WTC11 (cell line): ENCODE data around the gene OCA2. TPM values are rescaled to one million over a fixed set of nuclear protein-coding genes. Genes with fewer than 3 reads are reported as not detected.

Experiments used
- ATAC-seq: fragments of 200-7000 bp; cut with Tn5 transposase; 2 replicates; pipeline ENCODE4 v1.10.0; 2021; ENCODE audit warnings: mild to moderate bottlenecking, moderate library complexity
- CTCF ChIA-PET: fragments of 300-600 bp; sonication (Branson Sonifier 250); formaldehyde crosslinking; loops from one replicate; lab custom pipeline; 2021; ENCODE audit warnings: antibody characterized with exemption; lab: Charles Lee
- POLR2A ChIA-PET: fragments of 350-600 bp; sonication (Branson Sonifier 250); formaldehyde crosslinking; loops from one replicate; lab custom pipeline; 2021; ENCODE audit warnings: antibody characterized with exemption; lab: Charles Lee
- DNase-seq: peaks from one replicate; pipeline ENCODE4 v3.0.0; 2021; ENCODE audit warnings: low spot score
- H3K27ac Mint-ChIP-seq: 2 replicates; pipeline ENCODE4 v1.8.0; 2021; ENCODE audit warnings: mixed read lengths
- H3K27me3 Mint-ChIP-seq: 2 replicates; pipeline ENCODE4 v1.8.0; 2021; ENCODE audit warnings: low read depth, mild to moderate bottlenecking, moderate library complexity, mixed read lengths
- H3K36me3 Mint-ChIP-seq: 2 replicates; pipeline ENCODE4 v1.8.0; 2021; ENCODE audit warnings: mixed read lengths
- H3K4me1 Mint-ChIP-seq: 2 replicates; pipeline ENCODE4 v1.8.0; 2022; ENCODE audit warnings: mixed read lengths
- H3K4me3 Mint-ChIP-seq: 2 replicates; pipeline ENCODE4 v1.8.0; 2021; ENCODE audit warnings: mild to moderate bottlenecking, moderate library complexity, mixed read lengths
- H3K9me3 Mint-ChIP-seq: 2 replicates; pipeline ENCODE4 v1.8.0; 2021; ENCODE audit warnings: mixed read lengths
- CREB1 ChIP-seq: sonication (generic); formaldehyde crosslinking; IDR thresholded peaks from 2 replicates; pipeline ENCODE4 v1.8.0; 2023; ENCODE audit warnings: mild to moderate bottlenecking, missing genetic modification reagents
- CREM ChIP-seq: sonication (generic); formaldehyde crosslinking; IDR thresholded peaks from 2 replicates; pipeline ENCODE4 v1.8.1; 2022; ENCODE audit warnings: mild to moderate bottlenecking, missing genetic modification reagents, moderate library complexity
- FOXK1 ChIP-seq: sonication (generic); formaldehyde crosslinking; IDR thresholded peaks from 2 replicates; pipeline ENCODE4 v1.8.0; 2022; ENCODE audit warnings: mild to moderate bottlenecking, moderate library complexity, missing genetic modification reagents
- PRRX2 ChIP-seq: fragments of 250-450 bp; sonication (Bioruptor Pico); IDR thresholded peaks from 2 replicates; pipeline ENCODE4 v1.8.0; 2021; ENCODE audit warnings: mild to moderate bottlenecking
- ZBTB21 ChIP-seq: sonication (generic); formaldehyde crosslinking; IDR thresholded peaks from 2 replicates; pipeline ENCODE4 v1.8.1; 2023; ENCODE audit warnings: mild to moderate bottlenecking, missing genetic modification reagents, borderline replicate concordance
- ZNF138 ChIP-seq: sonication (generic); formaldehyde crosslinking; conservative IDR thresholded peaks from 2 replicates; pipeline ENCODE4 v1.8.1; 2022; ENCODE audit warnings: mild to moderate bottlenecking, moderate library complexity, missing genetic modification reagents
- ZNF219 ChIP-seq: sonication (generic); formaldehyde crosslinking; IDR thresholded peaks from 2 replicates; pipeline ENCODE4 v1.8.0; 2023; ENCODE audit warnings: missing genetic modification reagents, mild to moderate bottlenecking, borderline replicate concordance
- ZNF317 ChIP-seq: sonication (generic); formaldehyde crosslinking; IDR thresholded peaks from 2 replicates; pipeline ENCODE4 v1.8.1; 2023; ENCODE audit warnings: low read depth, mild to moderate bottlenecking, moderate library complexity, missing genetic modification reagents, borderline replicate concordance
- ZNF416 ChIP-seq: fragments of 250-450 bp; sonication (Bioruptor Pico); IDR thresholded peaks from 2 replicates; pipeline ENCODE4 v1.9.0; 2021; ENCODE audit warnings: mild to moderate bottlenecking, inconsistent platforms
- total RNA-seq: library from RNA; stranded (reverse); gene quantifications from 3 replicates; pipeline ENCODE4 v1.2.3, GENCODE V29; 2021
- TF ChIP-seq, protein P1 (sequence below): sonication (generic); formaldehyde crosslinking; IDR thresholded peaks from 2 replicates; pipeline ENCODE4 v1.8.0; 2022; ENCODE audit warnings: mild to moderate bottlenecking, missing genetic modification reagents
- TF ChIP-seq, protein P2 (sequence below): sonication (generic); formaldehyde crosslinking; IDR thresholded peaks from 2 replicates; pipeline ENCODE4 v1.8.1; 2023; ENCODE audit warnings: mild to moderate bottlenecking, moderate library complexity, missing genetic modification reagents
- TF ChIP-seq, protein P3 (sequence below): sonication (generic); formaldehyde crosslinking; IDR thresholded peaks from 2 replicates; pipeline ENCODE4 v1.8.1; 2023; ENCODE audit warnings: mild to moderate bottlenecking, missing genetic modification reagents, moderate library complexity
- TF ChIP-seq, protein P4 (sequence below): fragments of 250-450 bp; sonication (Bioruptor Pico); conservative IDR thresholded peaks from 2 replicates; pipeline ENCODE4 v1.9.0; 2021; ENCODE audit warnings: mild to moderate bottlenecking
- TF ChIP-seq, protein P5 (sequence below): sonication (generic); formaldehyde crosslinking; IDR thresholded peaks from 2 replicates; pipeline ENCODE4 v1.8.1; 2022; ENCODE audit warnings: missing genetic modification reagents, borderline replicate concordance
- TF ChIP-seq, protein P6 (sequence below): sonication (generic); formaldehyde crosslinking; IDR thresholded peaks from 2 replicates; pipeline ENCODE4 v1.8.0; 2023; ENCODE audit warnings: missing genetic modification reagents, mild to moderate bottlenecking, borderline replicate concordance
- TF ChIP-seq, protein P7 (sequence below): sonication (generic); formaldehyde crosslinking; IDR thresholded peaks from 2 replicates; pipeline ENCODE4 v1.8.0; 2023; ENCODE audit warnings: mild to moderate bottlenecking, missing genetic modification reagents

Gene OCA2
- total RNA-seq, 1 experiment from 2014 or later = 0.39 TPM

DNA sequence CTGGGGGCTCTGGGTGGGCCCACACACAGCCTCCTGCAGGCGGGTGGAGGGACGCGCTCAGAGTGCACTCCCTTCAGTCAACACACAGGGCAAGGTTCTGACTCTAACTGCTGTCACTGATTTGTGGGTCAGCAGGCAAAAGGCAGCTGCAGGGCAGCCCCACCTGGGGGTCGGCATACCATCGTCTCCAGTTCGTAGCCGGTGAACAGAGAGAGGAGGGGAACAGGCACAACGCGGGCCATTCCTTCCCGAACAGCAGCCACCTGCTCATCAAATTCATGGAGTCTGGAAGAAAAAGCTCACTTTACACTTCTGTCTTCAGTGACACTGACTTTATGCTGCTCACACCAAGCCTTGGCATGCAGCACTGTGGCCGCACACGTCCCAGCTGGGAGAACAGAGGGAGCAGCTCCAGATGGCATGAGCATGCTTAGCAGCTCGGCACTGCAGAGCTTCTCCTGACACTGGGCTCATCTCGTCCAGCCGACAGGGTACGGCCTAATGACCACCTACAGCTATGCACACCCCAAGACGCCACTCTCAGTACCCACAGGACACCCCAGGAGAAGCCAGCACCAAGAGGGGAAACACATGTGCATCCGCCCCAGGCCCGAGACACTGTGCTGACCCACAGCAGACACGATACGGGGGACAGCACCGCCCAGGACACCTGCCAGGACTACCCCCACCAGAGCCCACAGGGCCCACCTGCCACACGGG, 14.4 kb upstream of the OCA2 start:
- TF ChIP-seq ZNF317 (CRISPR knock-in tag) (no peak), ZBTB21 (CRISPR knock-in tag) (no peak), ZNF138 (CRISPR knock-in tag) (no peak), FOXK1 (CRISPR knock-in tag) (no peak), CREM (no peak)
- TF ChIP-seq, protein P1, sequence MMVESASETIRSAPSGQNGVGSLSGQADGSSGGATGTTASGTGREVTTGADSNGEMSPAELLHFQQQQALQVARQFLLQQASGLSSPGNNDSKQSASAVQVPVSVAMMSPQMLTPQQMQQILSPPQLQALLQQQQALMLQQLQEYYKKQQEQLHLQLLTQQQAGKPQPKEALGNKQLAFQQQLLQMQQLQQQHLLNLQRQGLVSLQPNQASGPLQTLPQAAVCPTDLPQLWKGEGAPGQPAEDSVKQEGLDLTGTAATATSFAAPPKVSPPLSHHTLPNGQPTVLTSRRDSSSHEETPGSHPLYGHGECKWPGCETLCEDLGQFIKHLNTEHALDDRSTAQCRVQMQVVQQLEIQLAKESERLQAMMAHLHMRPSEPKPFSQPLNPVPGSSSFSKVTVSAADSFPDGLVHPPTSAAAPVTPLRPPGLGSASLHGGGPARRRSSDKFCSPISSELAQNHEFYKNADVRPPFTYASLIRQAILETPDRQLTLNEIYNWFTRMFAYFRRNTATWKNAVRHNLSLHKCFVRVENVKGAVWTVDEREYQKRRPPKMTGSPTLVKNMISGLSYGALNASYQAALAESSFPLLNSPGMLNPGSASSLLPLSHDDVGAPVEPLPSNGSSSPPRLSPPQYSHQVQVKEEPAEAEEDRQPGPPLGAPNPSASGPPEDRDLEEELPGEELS = no peak
- TF ChIP-seq, protein P2, sequence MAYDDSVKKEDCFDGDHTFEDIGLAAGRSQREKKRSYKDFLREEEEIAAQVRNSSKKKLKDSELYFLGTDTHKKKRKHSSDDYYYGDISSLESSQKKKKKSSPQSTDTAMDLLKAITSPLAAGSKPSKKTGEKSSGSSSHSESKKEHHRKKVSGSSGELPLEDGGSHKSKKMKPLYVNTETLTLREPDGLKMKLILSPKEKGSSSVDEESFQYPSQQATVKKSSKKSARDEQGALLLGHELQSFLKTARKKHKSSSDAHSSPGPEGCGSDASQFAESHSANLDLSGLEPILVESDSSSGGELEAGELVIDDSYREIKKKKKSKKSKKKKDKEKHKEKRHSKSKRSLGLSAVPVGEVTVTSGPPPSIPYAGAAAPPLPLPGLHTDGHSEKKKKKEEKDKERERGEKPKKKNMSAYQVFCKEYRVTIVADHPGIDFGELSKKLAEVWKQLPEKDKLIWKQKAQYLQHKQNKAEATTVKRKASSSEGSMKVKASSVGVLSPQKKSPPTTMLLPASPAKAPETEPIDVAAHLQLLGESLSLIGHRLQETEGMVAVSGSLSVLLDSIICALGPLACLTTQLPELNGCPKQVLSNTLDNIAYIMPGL = no peak
- TF ChIP-seq, protein P3, sequence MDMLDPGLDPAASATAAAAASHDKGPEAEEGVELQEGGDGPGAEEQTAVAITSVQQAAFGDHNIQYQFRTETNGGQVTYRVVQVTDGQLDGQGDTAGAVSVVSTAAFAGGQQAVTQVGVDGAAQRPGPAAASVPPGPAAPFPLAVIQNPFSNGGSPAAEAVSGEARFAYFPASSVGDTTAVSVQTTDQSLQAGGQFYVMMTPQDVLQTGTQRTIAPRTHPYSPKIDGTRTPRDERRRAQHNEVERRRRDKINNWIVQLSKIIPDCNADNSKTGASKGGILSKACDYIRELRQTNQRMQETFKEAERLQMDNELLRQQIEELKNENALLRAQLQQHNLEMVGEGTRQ = no peak
- TF ChIP-seq, all 79 proteins: peak for 0

DNA sequence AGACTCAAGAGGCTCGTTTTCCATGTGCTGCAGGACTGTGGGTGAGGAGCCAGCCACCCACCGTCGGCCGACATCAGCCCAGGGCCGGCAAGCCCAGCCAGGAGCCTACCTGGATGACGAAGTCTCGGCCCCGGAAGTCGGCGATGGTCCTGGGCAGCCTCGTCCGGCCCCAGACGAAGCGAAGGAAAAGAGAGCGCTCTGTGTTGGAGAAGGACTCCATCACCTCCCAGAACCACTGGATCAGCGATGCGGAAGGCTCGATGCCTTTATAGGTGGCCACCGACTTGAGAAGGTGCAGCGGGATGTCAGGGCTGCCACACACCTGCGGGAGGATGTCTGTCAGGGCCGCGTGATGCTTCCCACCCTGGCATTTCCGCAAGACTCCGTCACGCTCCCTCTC, 13.8 kb upstream of the OCA2 start:
- H3K4me1 Mint-ChIP-seq = peaks cover 4% of the 10 kb centered on the region; the same call in 1 of the 2 replicates
- H3K36me3 Mint-ChIP-seq = peaks cover 60% of the 10 kb centered on the region
- peaks cover 12% of the 10 kb centered on the region for H3K27me3 Mint-ChIP-seq
- H3K9me3 Mint-ChIP-seq = no peaks in the 10 kb centered on the region
- H3K4me3 Mint-ChIP-seq = no peak overlapping the region
- POLR2A ChIA-PET = no interaction called here
- CTCF ChIA-PET = interaction anchor here (1.7 kb wide), 1 partner anchor 13 kb away, joined by 5 read pairs; no protein-coding TSS in a partner anchor
- DNase-seq = no peak
- H3K27ac Mint-ChIP-seq = no peak overlapping the region
- ATAC-seq = no peak
- TF ChIP-seq CREB1 (CRISPR knock-in tag) = no peak
- TF ChIP-seq ZNF219 (CRISPR knock-in tag) = no peak
- TF ChIP-seq, protein P4, sequence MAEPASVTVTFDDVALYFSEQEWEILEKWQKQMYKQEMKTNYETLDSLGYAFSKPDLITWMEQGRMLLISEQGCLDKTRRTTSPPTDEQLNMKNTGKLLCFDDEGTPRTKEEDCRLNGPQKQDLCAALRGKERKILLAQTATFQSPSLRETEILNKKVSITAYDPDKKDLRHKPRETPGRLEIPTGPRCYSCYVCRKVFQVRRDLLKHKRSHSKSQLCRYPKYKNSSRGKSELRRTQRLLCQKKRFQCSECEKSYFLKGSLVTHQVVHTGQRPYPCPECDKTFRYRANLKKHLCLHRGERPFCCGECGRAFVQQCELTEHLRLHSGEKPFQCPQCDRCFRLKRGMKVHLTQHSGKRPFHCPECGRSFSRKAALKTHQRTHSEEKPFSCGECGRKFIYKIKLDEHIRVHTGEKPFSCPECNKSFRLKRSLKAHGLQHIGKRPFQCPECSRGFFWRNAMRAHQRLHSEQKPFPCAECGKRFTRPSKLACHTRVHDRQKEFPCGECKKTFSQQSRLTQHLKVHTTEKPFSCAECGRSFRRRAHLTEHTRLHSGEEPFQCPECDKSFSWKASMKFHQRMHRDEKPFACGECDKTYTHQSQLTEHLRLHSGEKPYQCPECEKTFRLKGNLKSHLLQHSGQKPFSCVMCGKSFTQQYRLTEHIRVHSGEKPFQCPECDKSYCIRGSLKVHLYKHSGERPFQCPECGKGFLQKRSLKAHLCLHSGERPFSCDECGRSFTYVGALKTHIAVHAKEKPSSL (CRISPR knock-in tag) = no peak
- TF ChIP-seq, protein P5, sequence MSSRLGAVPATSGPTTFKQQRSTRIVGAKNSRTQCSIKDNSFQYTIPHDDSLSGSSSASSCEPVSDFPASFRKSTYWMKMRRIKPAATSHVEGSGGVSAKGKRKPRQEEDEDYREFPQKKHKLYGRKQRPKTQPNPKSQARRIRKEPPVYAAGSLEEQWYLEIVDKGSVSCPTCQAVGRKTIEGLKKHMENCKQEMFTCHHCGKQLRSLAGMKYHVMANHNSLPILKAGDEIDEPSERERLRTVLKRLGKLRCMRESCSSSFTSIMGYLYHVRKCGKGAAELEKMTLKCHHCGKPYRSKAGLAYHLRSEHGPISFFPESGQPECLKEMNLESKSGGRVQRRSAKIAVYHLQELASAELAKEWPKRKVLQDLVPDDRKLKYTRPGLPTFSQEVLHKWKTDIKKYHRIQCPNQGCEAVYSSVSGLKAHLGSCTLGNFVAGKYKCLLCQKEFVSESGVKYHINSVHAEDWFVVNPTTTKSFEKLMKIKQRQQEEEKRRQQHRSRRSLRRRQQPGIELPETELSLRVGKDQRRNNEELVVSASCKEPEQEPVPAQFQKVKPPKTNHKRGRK (CRISPR knock-in tag) = no peak
- TF ChIP-seq, protein P6, sequence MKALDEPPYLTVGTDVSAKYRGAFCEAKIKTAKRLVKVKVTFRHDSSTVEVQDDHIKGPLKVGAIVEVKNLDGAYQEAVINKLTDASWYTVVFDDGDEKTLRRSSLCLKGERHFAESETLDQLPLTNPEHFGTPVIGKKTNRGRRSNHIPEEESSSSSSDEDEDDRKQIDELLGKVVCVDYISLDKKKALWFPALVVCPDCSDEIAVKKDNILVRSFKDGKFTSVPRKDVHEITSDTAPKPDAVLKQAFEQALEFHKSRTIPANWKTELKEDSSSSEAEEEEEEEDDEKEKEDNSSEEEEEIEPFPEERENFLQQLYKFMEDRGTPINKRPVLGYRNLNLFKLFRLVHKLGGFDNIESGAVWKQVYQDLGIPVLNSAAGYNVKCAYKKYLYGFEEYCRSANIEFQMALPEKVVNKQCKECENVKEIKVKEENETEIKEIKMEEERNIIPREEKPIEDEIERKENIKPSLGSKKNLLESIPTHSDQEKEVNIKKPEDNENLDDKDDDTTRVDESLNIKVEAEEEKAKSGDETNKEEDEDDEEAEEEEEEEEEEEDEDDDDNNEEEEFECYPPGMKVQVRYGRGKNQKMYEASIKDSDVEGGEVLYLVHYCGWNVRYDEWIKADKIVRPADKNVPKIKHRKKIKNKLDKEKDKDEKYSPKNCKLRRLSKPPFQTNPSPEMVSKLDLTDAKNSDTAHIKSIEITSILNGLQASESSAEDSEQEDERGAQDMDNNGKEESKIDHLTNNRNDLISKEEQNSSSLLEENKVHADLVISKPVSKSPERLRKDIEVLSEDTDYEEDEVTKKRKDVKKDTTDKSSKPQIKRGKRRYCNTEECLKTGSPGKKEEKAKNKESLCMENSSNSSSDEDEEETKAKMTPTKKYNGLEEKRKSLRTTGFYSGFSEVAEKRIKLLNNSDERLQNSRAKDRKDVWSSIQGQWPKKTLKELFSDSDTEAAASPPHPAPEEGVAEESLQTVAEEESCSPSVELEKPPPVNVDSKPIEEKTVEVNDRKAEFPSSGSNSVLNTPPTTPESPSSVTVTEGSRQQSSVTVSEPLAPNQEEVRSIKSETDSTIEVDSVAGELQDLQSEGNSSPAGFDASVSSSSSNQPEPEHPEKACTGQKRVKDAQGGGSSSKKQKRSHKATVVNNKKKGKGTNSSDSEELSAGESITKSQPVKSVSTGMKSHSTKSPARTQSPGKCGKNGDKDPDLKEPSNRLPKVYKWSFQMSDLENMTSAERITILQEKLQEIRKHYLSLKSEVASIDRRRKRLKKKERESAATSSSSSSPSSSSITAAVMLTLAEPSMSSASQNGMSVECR (CRISPR knock-in tag) = no peak
- TF ChIP-seq ZNF416 (CRISPR knock-in tag) = no peak
- no peak for TF ChIP-seq PRRX2 (CRISPR knock-in tag)
- TF ChIP-seq, protein P7, sequence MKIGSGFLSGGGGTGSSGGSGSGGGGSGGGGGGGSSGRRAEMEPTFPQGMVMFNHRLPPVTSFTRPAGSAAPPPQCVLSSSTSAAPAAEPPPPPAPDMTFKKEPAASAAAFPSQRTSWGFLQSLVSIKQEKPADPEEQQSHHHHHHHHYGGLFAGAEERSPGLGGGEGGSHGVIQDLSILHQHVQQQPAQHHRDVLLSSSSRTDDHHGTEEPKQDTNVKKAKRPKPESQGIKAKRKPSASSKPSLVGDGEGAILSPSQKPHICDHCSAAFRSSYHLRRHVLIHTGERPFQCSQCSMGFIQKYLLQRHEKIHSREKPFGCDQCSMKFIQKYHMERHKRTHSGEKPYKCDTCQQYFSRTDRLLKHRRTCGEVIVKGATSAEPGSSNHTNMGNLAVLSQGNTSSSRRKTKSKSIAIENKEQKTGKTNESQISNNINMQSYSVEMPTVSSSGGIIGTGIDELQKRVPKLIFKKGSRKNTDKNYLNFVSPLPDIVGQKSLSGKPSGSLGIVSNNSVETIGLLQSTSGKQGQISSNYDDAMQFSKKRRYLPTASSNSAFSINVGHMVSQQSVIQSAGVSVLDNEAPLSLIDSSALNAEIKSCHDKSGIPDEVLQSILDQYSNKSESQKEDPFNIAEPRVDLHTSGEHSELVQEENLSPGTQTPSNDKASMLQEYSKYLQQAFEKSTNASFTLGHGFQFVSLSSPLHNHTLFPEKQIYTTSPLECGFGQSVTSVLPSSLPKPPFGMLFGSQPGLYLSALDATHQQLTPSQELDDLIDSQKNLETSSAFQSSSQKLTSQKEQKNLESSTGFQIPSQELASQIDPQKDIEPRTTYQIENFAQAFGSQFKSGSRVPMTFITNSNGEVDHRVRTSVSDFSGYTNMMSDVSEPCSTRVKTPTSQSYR (CRISPR knock-in tag) = no peak

More for the DNA sequence above, 14.4 kb upstream of the OCA2 start:
- ATAC-seq (no peak), DNase-seq (no peak)
- H3K36me3 Mint-ChIP-seq = peaks cover 62% of the 10 kb centered on the region
- H3K27ac Mint-ChIP-seq = no peak overlapping the region
- ChIA-PET CTCF (interaction anchor here (2.6 kb wide), 1 partner anchor 12 kb away, joined by 14 read pairs; no protein-coding TSS in a partner anchor), POLR2A (no interaction called here)
- no peak overlapping the region for H3K4me3 Mint-ChIP-seq
- H3K9me3 Mint-ChIP-seq = no peaks in the 10 kb centered on the region
- peaks cover 7% of the 10 kb centered on the region for H3K27me3 Mint-ChIP-seq
- H3K4me1 Mint-ChIP-seq = peaks cover 4% of the 10 kb centered on the region; the same call in 1 of the 2 replicates
